ENCODE data around the gene PSMD9. TPM values are rescaled to one million over a fixed set of nuclear protein-coding genes. Genes with fewer than 3 reads are reported as not detected.

PSMD9 gene
- total and polyA plus RNA-seq, 10 donors, result 29.6 to 62.6 (median 46.6) TPM

GRCh38 chr12:121957861-121958515 is 69.4 kb downstream of the PSMD9 start:
- 82 to 93% (median 91%) methylated on average over 6 of the region's 6 CpGs for WGBS, 5 donors
- H3K9me3 ChIP-seq, result no peaks in the 10 kb centered on the region
- no peaks in the 10 kb centered on the region for H3K36me3 ChIP-seq

GRCh38 chr12:121958541-121959240 is 70.1 kb downstream of the PSMD9 start:
- intact Hi-C loops (cut with DNase I; ENCODE audit: low total_unique reads), result no loop called here
- Histone ChIP-seq H3K27me3 (replicated peaks in 1 of 7) (no peaks in the 10 kb centered on the region), H3K4me3 (no peak overlapping the region), H3K4me1 (peaks cover 0 to 7% (median 2%) of the 10 kb centered on the region in 6 donors), H3K36me3 (no peaks in the 10 kb centered on the region), H3K9me3 (no peaks in the 10 kb centered on the region), H3K27ac (no peak overlapping the region)
- no peak for DNase-seq
- 80 to 88% (median 86%) methylated on average over 21 of the region's 21 CpGs for WGBS, 5 donors
- TF ChIP-seq CTCF (IDR thresholded peaks at IDR 0.05 in 8 of 11, conservative IDR thresholded peaks at IDR 0.05 in 3 of 11), result no peak
- no peak for TF ChIP-seq POLR2A (IDR thresholded peaks at IDR 0.05)
- TF ChIP-seq POLR2AphosphoS5 (IDR thresholded peaks at IDR 0.05), result no peak

More at GRCh38 chr12:121957861-121958515, 69.4 kb downstream of the PSMD9 start:
- no peaks in the 10 kb centered on the region for H3K27me3 ChIP-seq (replicated peaks in 1 of 7)
- intact Hi-C loops (cut with DNase I; ENCODE audit: low total_unique reads), result no loop called here
- TF ChIP-seq CTCF (IDR thresholded peaks at IDR 0.05 in 8 of 11, conservative IDR thresholded peaks at IDR 0.05 in 3 of 11) (no peak), POLR2AphosphoS5 (IDR thresholded peaks at IDR 0.05) (no peak), POLR2A (IDR thresholded peaks at IDR 0.05) (no peak)
- H3K4me3 ChIP-seq, result no peak overlapping the region
- H3K4me1 ChIP-seq, result peaks cover 0 to 7% (median 2%) of the 10 kb centered on the region in 6 donors
- H3K27ac ChIP-seq, result no peak overlapping the region
- DNase-seq, result no peak

- DNase-seq, result no peak
- no peak overlapping the region for H3K4me3 ChIP-seq
Measured at GRCh38 chr12:121960541-121960940, 72.0 kb downstream of the PSMD9 start.

More at GRCh38 chr12:121960541-121960940, 72.0 kb downstream of the PSMD9 start:
- Histone ChIP-seq H3K9me3 (no peaks in the 10 kb centered on the region), H3K27me3 (replicated peaks in 1 of 7) (no peaks in the 10 kb centered on the region), H3K27ac (no peak overlapping the region), H3K4me1 (peaks cover 0 to 19% (median 2%) of the 10 kb centered on the region in 6 donors), H3K36me3 (no peaks in the 10 kb centered on the region)
- intact Hi-C loops (cut with DNase I; ENCODE audit: low total_unique reads), result no loop called here
- 94 to 99% (median 97%) methylated on average over 7 of the region's 7 CpGs for WGBS, 5 donors
- TF ChIP-seq POLR2AphosphoS5 (IDR thresholded peaks at IDR 0.05), result no peak
- no peak for TF ChIP-seq CTCF (IDR thresholded peaks at IDR 0.05 in 8 of 11, conservative IDR thresholded peaks at IDR 0.05 in 3 of 11)
- TF ChIP-seq POLR2A (IDR thresholded peaks at IDR 0.05), result no peak
